GM18519 (cell line): ENCODE data around the gene ARL13B.
A peak's percentile ranks its signal among the peaks of the same experiment; 100 is the strongest.
"Not testable (repeated sequence)": the region's sequence is repeated elsewhere in the genome, so short reads cannot be mapped to it uniquely, and the experiment has no call there.

ENCODE experiments used
- ATAC-seq: cut with Tn5 transposase; IDR thresholded peaks from one replicate; pipeline ENCODE4 v1.9.1; 2021; ENCODE audit warnings: mild to moderate bottlenecking, moderate library complexity; ENCODE audit not compliant: unreplicated experiment, low FRiP score

Gene ARL13B

GRCh38 chr3:93992207-93992606 is 12.3 kb downstream of the ARL13B start:
- no peak for ATAC-seq

DNA sequence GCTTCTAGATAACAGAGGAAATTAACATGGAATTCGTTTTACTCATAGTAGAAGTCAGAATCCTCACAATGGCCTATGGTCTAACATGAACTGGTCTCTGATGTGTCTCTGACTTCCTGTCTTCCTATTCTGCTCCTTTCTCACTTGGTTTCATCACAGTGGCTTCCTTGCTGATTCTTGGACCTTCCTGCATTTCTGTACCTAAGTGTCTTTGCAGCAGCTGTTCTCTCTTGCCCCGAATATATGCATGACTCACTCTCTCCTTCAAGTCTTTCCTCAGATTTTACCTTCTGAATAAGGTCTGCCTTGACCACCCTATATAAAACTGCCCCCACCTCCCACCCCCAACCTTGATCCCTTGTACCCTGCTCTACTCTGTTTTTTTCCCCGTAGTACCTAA is 14.1 kb downstream of the ARL13B start:
- no peak for ATAC-seq

GRCh38 chr3:94001191-94001590 is 21.2 kb downstream of the ARL13B start:
- ATAC-seq, result no peak

GRCh38 chr3:94001827-94002495 is 22.0 kb downstream of the ARL13B start:
- no peak for ATAC-seq

DNA sequence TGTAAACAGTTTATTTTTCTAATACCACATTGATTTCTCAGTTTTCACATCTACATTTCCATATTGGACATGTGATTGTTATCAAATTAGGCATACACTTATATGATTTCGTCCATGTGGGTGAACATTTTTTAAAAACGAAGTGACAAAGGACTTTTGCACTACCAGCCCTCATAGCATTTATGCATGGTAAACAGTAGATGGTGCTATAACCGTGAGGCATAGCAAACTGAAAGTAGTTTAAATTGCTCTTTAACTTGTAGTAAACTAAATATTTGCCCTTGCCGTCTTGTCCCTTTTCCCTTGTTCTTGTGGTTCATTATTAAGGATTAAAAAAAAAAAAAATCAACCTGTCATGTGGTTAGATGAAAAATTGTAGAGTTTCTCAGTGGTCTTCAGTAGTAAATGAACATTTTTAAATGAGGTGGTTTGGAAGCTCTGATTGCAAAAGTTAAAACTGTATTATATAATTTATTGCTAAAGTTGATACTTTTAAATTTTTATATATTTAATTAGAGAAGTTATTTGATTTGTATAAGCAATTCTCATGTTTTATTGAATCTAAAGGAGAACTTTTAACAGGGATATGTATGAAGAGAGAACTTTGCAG is 24.5 kb downstream of the ARL13B start:
- peak; percentile 85 for ATAC-seq

GRCh38 chr3:94008253-94008652 is 28.3 kb downstream of the ARL13B start:
- ATAC-seq, result no peak

DNA sequence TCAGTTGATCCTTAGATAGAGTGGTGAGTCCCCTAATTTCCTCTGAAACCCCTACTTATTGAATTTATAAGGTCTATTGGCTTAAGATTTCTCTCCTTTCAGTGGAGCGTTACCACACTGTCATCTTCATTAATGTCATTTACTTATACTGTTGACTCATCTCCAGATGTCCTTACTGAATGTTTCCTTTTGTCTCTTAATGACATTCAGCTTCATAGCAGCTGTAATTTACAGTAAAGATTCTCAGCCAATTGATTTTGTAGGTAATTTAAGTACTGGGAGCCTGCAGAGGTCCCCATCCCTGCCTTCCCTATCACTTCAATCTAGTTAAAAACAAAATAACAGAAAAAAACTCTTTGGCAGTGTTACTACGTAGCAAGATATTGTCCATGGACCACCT is 29.7 kb downstream of the ARL13B start:
- no peak for ATAC-seq

- ATAC-seq, result no peak
Measured at GRCh38 chr3:94011233-94011711, 31.3 kb downstream of the ARL13B start.

DNA sequence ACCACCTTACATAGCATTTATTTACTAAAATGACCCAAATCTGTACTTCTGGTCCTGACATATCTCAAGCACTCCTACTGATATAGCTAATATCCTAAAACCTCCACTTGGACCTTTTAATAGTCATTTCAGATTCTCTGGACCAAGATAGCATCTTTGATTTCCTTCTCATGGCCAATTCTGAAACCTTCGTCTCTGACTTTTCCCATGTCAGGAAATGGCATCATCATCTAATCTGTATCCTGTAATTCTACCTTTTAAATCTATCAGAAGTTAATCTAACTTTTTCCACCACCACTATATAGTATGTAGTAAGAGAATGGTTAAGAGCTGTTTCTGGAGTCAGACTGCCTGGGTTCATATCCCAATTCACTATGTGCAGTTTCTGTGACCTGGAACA is 32.2 kb downstream of the ARL13B start:
- no peak for ATAC-seq

DNA sequence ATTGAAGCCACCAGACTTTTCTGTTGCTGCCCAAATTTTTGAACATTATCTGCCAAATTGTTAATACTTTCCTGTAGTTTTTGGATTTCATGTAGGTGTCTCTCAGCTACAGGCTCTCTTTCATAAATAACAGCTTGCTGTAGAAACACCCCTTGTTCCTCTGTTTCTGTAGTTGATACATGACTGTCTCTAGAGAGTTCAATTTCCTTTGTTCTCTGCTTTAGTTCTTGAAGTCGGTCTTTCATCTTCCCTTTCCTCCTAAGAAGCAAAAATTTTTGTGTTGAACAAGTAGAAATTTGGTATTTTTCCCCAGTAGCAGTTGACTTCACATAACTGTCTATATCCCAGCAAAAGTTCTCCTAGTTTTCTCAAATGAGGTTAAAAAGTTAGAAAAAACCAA is 35.1 kb downstream of the ARL13B start:
- ATAC-seq, result no peak

DNA sequence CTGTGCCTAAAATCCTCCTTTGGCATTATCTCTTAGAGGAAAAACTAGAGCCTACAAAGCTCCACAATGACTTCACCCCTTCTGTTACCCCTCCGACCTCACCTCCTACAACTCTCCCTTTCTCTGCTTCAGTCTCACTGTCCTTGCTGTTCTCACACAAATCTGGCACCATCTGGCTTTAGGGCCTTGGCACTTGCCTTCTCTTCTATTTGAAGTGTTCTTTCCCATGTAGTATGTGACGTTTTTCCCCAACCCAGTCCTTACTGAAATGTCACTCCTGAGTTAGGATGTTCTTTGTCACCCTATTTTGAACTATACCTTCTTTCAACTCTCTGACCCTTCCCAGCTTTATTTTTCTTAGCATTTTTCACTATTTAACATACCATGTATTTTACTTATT is 39.7 kb downstream of the ARL13B start:
- no peak for ATAC-seq

GRCh38 chr3:94020293-94020692 is 40.3 kb downstream of the ARL13B start:
- no peak for ATAC-seq

- no peak for ATAC-seq
Measured at GRCh38 chr3:94024385-94024784, 44.4 kb downstream of the ARL13B start.

- ATAC-seq, result no peak
Measured at GRCh38 chr3:94026623-94027022, 46.7 kb downstream of the ARL13B start.

GRCh38 chr3:94028093-94028837 is 48.3 kb downstream of the ARL13B start, which contains the start of gene STX19:
STX19 (minus strand) TSS chr3:94028597; CDS start chr3:94015269, 13,328 bp downstream.
- no peak for ATAC-seq

GRCh38 chr3:94036909-94037507 is 57.1 kb downstream of the ARL13B start:
- peak; percentile 85 for ATAC-seq

DNA sequence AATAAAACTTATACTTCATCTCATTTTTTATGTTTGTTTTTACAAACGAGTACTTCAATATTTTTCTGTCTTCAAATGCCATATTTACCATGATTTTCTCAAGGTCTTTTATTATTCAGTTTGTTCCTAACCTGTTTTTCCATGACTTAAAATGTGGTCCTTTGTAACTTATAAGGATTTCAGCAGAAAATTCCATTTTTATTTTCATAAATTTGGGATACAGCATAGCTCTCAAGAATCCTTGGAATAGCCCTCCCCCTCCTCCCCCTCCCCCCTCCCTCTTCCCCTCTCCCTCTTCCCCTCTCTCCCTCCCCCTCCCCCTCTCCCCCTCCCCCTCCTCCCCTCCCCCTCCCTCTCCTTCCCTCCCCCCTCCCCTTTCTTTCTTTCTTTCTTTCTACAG is 63.3 kb downstream of the ARL13B start:
- no peak for ATAC-seq

GRCh38 chr3:94044100-94044936 is 64.4 kb downstream of the ARL13B start:
- not testable (repeated sequence) for ATAC-seq

DNA sequence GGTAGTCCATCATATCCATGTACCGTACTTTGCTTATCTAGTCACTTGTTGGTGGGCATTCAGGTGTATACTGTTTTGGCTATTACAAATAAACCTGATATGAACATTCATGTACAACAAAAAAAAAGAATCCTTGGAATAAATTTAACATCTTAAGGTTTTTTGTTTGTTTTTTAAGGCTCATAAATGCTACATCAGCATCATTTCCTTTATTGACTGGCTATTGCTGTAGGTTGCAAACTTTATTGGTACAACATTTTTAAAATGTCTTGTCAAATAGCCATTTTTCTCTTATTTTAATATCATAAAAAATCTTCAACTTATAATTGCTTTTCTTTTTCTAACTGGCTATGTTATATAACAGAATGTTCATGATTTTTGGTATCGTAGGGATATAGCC is 66.6 kb downstream of the ARL13B start:
- ATAC-seq, result no peak

DNA sequence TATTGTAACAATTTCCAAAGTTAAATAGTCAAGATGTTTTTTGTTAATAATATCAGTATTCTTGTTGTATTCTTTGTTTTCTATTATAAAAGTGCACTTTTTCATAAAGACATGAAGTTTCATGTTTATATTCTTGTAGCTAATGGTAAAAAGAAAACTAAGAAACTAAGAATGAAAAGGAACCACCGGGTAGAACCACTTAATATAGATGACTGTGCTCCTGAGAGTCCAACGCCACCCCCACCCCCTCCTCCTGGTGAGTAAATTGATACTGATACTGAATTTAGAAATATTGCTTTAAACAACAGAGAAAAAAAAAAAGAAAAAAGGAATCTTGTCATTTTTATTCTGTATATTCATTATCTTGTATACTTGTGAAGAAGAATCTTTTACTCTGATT is 69.3 kb downstream of the ARL13B start:
- no peak for ATAC-seq
